H1 (cell line): Measurements from ENCODE around the gene NAT9. TPM values are rescaled to one million over a fixed set of nuclear protein-coding genes. Genes with fewer than 3 reads are reported as not detected.
A peak's percentile ranks its signal among the peaks of the same experiment; 100 is the strongest.

ENCODE experiments used
- CTCF ChIA-PET: fragments of 300-600 bp; sonication (Branson Sonifier 250); formaldehyde crosslinking; loops from one replicate; lab custom pipeline; 2021; ENCODE audit not compliant: partially characterized antibody; lab: Charles Lee
- POLR2A ChIA-PET: fragments of 300-600 bp; sonication (Branson Sonifier 250); formaldehyde crosslinking; loops from one replicate; lab custom pipeline; 2021; ENCODE audit warnings: inconsistent platforms; ENCODE audit not compliant: partially characterized antibody; lab: Charles Lee
- DNase-seq, 2 experiments: peaks; one replicate each; pipeline versions ENCODE4 v3.0.0 to v3.0.0-alpha.2; 2010 to 2022; ENCODE audit warnings: low spot score in 2 of 2, low read depth in 1 of 2, mixed read lengths in 1 of 2
- FAIRE-seq: peaks from 2 replicates; lab custom pipeline; 2011; peaks lifted over from hg19 to GRCh38; lab: Jason Lieb, UNC
- H2AFZ ChIP-seq: 2 replicates; pipeline ENCODE4 v1.8.1; 2012; ENCODE audit warnings: low read length, inconsistent platforms
- H2AK5ac ChIP-seq: 2 replicates; pipeline ENCODE4 v1.6.1; 2013; ENCODE audit warnings: low read depth, low read length
- H2BK120ac ChIP-seq: replicated peaks from 2 replicates; pipeline ENCODE3; 2013; ENCODE audit warnings: low read depth, low read length, inconsistent platforms
- H2BK12ac ChIP-seq: 2 replicates; pipeline ENCODE4 v1.6.1; 2013; ENCODE audit warnings: low read depth, low read length
- H2BK15ac ChIP-seq: 2 replicates; pipeline ENCODE4 v1.6.1; 2013; ENCODE audit warnings: low read length
- H2BK20ac ChIP-seq: 2 replicates; pipeline ENCODE4 v1.6.1; 2013; ENCODE audit warnings: low read length
- H2BK5ac ChIP-seq: 2 replicates; pipeline ENCODE4 v1.6.1; 2013; ENCODE audit warnings: low read depth, low read length
- H3K14ac ChIP-seq: 2 replicates; pipeline ENCODE4 v1.6.1; 2013; ENCODE audit warnings: inconsistent platforms; ENCODE audit not compliant: insufficient read length
- H3K18ac ChIP-seq: 2 replicates; pipeline ENCODE4 v1.6.1; 2013; ENCODE audit warnings: low read length; ENCODE audit errors: extremely low read depth
- H3K23ac ChIP-seq: 2 replicates; pipeline ENCODE4 v1.6.1; 2013; ENCODE audit warnings: inconsistent platforms; ENCODE audit not compliant: insufficient read length
- H3K23me2 ChIP-seq: 2 replicates; pipeline ENCODE4 v1.6.1; 2013; ENCODE audit warnings: low read depth, low read length
- H3K27ac ChIP-seq: 2 replicates; pipeline ENCODE4 v1.6.1; 2011; ENCODE audit warnings: low read depth, low read length, inconsistent platforms
- H3K27me3 ChIP-seq, 4 experiments: replicated peaks in 1 of 4; 1 replicate in 1 of 4; 2 replicates in 3 of 4; pipeline versions ENCODE4 v1.6.1 to v1.8.1; 2011 to 2013; ENCODE audit warnings: low read length in 3 of 4, mild to moderate bottlenecking in 3 of 4, inconsistent platforms in 2 of 4, mixed read lengths in 2 of 4, moderate library complexity in 1 of 4; ENCODE audit not compliant: control insufficient read depth in 3 of 4, insufficient read depth in 3 of 4; ENCODE audit errors: extremely low read depth in 1 of 4
- H3K36me3 ChIP-seq, 4 experiments: 2 replicates each; pipeline versions ENCODE4 v1.6.1 to v1.8.1; 2011 to 2013; ENCODE audit warnings: mild to moderate bottlenecking in 4 of 4, low read length in 3 of 4, moderate library complexity in 2 of 4, control low read depth in 1 of 4, inconsistent platforms in 1 of 4; ENCODE audit not compliant: insufficient read depth in 4 of 4, control insufficient read depth in 2 of 4
- H3K4ac ChIP-seq: replicated peaks from 2 replicates; pipeline ENCODE3; 2013; ENCODE audit warnings: low read length, low read depth, mixed read lengths, inconsistent platforms; ENCODE audit not compliant: insufficient read length
- H3K4me1 ChIP-seq, 4 experiments: replicated peaks in 1 of 4; 1 replicate in 1 of 4; 2 replicates in 3 of 4; pipeline versions ENCODE4 v1.6.1 to v1.8.1; 2011 to 2013; ENCODE audit warnings: low read length in 3 of 4, inconsistent platforms in 2 of 4, mixed read lengths in 1 of 4; ENCODE audit not compliant: insufficient read depth in 4 of 4, control insufficient read depth in 3 of 4
- H3K4me2 ChIP-seq, 2 experiments: 2 replicates each; pipeline versions ENCODE4 v1.6.1 to v1.8.1; 2011 to 2013; ENCODE audit warnings: low read depth in 2 of 2, low read length in 2 of 2, control low read depth in 1 of 2, inconsistent platforms in 1 of 2, mild to moderate bottlenecking in 1 of 2; ENCODE audit not compliant: insufficient read depth in 1 of 2
- H3K4me3 ChIP-seq, 4 experiments: fragments of 200-600, 300-600 bp in 1 of 4; sonication (generic), shearing (Covaris generic), sonication (Bioruptor Twin) in 1 of 4; 2 replicates each; pipeline versions ENCODE4 v1.5.1 to v1.8.1; 2011 to 2016; ENCODE audit warnings: low read length in 4 of 4, low read depth in 3 of 4, control low read depth in 2 of 4, inconsistent platforms in 2 of 4, mild to moderate bottlenecking in 2 of 4, mixed read lengths in 1 of 4, moderate library complexity in 1 of 4; ENCODE audit not compliant: insufficient read depth in 2 of 4; ENCODE audit errors: extremely low read depth in 1 of 4
- H3K56ac ChIP-seq: replicated peaks from 2 replicates; pipeline ENCODE3; 2013; ENCODE audit warnings: low read depth, mild to moderate bottlenecking, mixed read lengths, low read length, inconsistent platforms; ENCODE audit not compliant: insufficient read length
- H3K79me1 ChIP-seq: 2 replicates; pipeline ENCODE4 v1.6.1; 2013; ENCODE audit warnings: low read depth, low read length, control low read depth
- H3K79me2 ChIP-seq, 2 experiments: 2 replicates each; pipeline versions ENCODE4 v1.6.1 to v1.8.1; 2012 to 2013; ENCODE audit warnings: low read length in 2 of 2, mild to moderate bottlenecking in 2 of 2, inconsistent platforms in 1 of 2; ENCODE audit not compliant: insufficient read depth in 2 of 2, control insufficient read depth in 1 of 2
- H3K9ac ChIP-seq, 4 experiments: replicated peaks in 1 of 4; 1 replicate in 1 of 4; 2 replicates in 3 of 4; pipeline versions ENCODE4 v1.6.1 to v1.8.1; 2011 to 2013; ENCODE audit warnings: low read depth in 3 of 4, low read length in 3 of 4, control low read depth in 2 of 4, mild to moderate bottlenecking in 2 of 4, moderate library complexity in 2 of 4, inconsistent platforms in 1 of 4; ENCODE audit errors: extremely low read depth in 1 of 4
- H3K9me3 ChIP-seq, 2 experiments: 2 replicates each; pipeline versions ENCODE4 v1.6.1 to v1.8.1; 2012 to 2013; ENCODE audit warnings: mild to moderate bottlenecking in 2 of 2, moderate library complexity in 2 of 2, control low read depth in 1 of 2, inconsistent platforms in 1 of 2, low read depth in 1 of 2, low read length in 1 of 2, mixed read lengths in 1 of 2; ENCODE audit not compliant: insufficient read depth in 2 of 2
- H4K20me1 ChIP-seq, 2 experiments: replicated peaks in 1 of 2; 2 replicates each; pipeline versions ENCODE3 to v1.8.1; 2011 to 2013; ENCODE audit warnings: inconsistent platforms in 2 of 2, low read length in 2 of 2, mild to moderate bottlenecking in 1 of 2; ENCODE audit not compliant: insufficient read depth in 2 of 2, control insufficient read depth in 1 of 2
- H4K5ac ChIP-seq: 2 replicates; pipeline ENCODE4 v1.6.1; 2013; ENCODE audit warnings: low read length, low read depth, mixed read lengths, inconsistent platforms; ENCODE audit not compliant: insufficient read length
- H4K8ac ChIP-seq: 2 replicates; pipeline ENCODE4 v1.8.0; 2013; ENCODE audit warnings: mild to moderate bottlenecking, moderate library complexity, low read length, inconsistent platforms; ENCODE audit not compliant: insufficient read depth; ENCODE audit errors: extremely low read depth
- H4K91ac ChIP-seq: replicated peaks from 2 replicates; pipeline ENCODE3; 2013; ENCODE audit warnings: low read length, mixed read lengths, inconsistent platforms; ENCODE audit not compliant: insufficient read length
- ASH2L ChIP-seq: fragments of 200-600, 300-600 bp; sonication (generic); IDR thresholded peaks from one replicate; pipeline ENCODE4 v1.7.1; 2017; ENCODE audit warnings: low read length
- BCL11A ChIP-seq, 2 experiments: IDR thresholded peaks; one replicate each; pipeline ENCODE4 v1.6.1; 2011; ENCODE audit warnings: low read depth in 2 of 2, low read length in 2 of 2, mild to moderate bottlenecking in 2 of 2
- BRCA1 ChIP-seq: IDR thresholded peaks from 2 replicates; pipeline ENCODE4 v1.6.1; 2012; ENCODE audit warnings: low read depth, low read length, improper control_type of control experiment
- CBX5 ChIP-seq: fragments of 300-800, 300-1000 bp; sonication (generic); IDR thresholded peaks from 2 replicates; pipeline ENCODE4 v1.7.1; 2016; ENCODE audit warnings: antibody characterized with exemption, low read length, low read depth
- CBX8 ChIP-seq: fragments of 300-800, 300-1000 bp; sonication (generic); IDR thresholded peaks from 2 replicates; pipeline ENCODE4 v1.7.1; 2016; ENCODE audit warnings: low read depth, low read length, borderline replicate concordance
- CREB1 ChIP-seq: IDR thresholded peaks from 2 replicates; pipeline ENCODE4 v1.6.1; 2012; ENCODE audit warnings: inconsistent platforms
- EGR1 ChIP-seq: IDR thresholded peaks from 2 replicates; pipeline ENCODE4 v1.6.1; 2011; ENCODE audit warnings: low read depth, low read length, borderline replicate concordance
- JUN ChIP-seq: IDR thresholded peaks from 2 replicates; pipeline ENCODE4 v1.6.1; 2011; ENCODE audit warnings: low read depth, mild to moderate bottlenecking, improper control_type of control experiment, low read length
- MAX ChIP-seq: IDR thresholded peaks from 2 replicates; pipeline ENCODE4 v1.6.1; 2012; ENCODE audit warnings: inconsistent platforms
- NANOG ChIP-seq: IDR thresholded peaks from 2 replicates; pipeline ENCODE4 v1.6.1; 2011; ENCODE audit warnings: low read length, low read depth, mild to moderate bottlenecking, inconsistent platforms; ENCODE audit not compliant: insufficient read depth, poor library complexity, severe bottlenecking
- POLR2A ChIP-seq, 2 experiments: IDR thresholded peaks; 1 replicate in 1 of 2; 2 replicates in 1 of 2; pipeline ENCODE4 v1.6.1; 2011; ENCODE audit warnings: low read depth in 2 of 2, low read length in 2 of 2, mild to moderate bottlenecking in 2 of 2; ENCODE audit errors: control extremely low read depth in 1 of 2
- POLR2AphosphoS5 ChIP-seq: IDR thresholded peaks from 2 replicates; pipeline ENCODE4 v1.6.1; 2011; ENCODE audit warnings: low read depth, low read length
- SP4 ChIP-seq: IDR thresholded peaks from 2 replicates; pipeline ENCODE4 v1.6.1; 2012; ENCODE audit warnings: low read length, inconsistent platforms
- SRF ChIP-seq: IDR thresholded peaks from 2 replicates; pipeline ENCODE4 v1.6.1; 2011; ENCODE audit warnings: mild to moderate bottlenecking, low read depth, low read length, moderate library complexity
- TBP ChIP-seq: IDR thresholded peaks from 2 replicates; pipeline ENCODE4 v1.6.1; 2011; ENCODE audit warnings: low read depth, low read length, improper control_type of control experiment
- whole genome bisulfite sequencing, 2 experiments: shearing (Covaris generic) in 1 of 2; methylation state at CpG; one replicate each; pipeline versions ENCODE4 v1.1.6 to v1.1.7; 2013 to 2015; ENCODE audit warnings: low lambda C conversion rate in 2 of 2, mixed read lengths in 2 of 2, inconsistent platforms in 1 of 2, low coverage in 1 of 2, missing lambda C conversion rate in 1 of 2; ENCODE audit not compliant: insufficient replicate concordance in 2 of 2, insufficient coverage in 1 of 2, insufficient read length in 1 of 2; ENCODE audit errors: extremely low coverage in 1 of 2, missing lambda C conversion rate in 1 of 2; 5-methylcytosine and 5-hydroxymethylcytosine counted together
- polyA plus RNA-seq, 7 experiments: library from polyadenylated mRNA; depleted of rRNA in 3 of 7; stranded (reverse) in 5 of 7; unstranded in 2 of 7; fragments of >200 nt in 5 of 7; fragments of 200-250 nt in 2 of 7; gene quantifications; 1 replicate in 5 of 7; 2 replicates in 1 of 7; 4 replicates in 1 of 7; pipeline versions ENCODE4 v1.2.1 to v1.2.3, GENCODE V29; 2011 to 2013; ENCODE audit warnings: missing spikeins in 2 of 7, mixed read lengths in 2 of 7
- total RNA-seq: library from RNA; stranded (reverse); fragmentation: NEBNext Ultra II Directional; extraction: Animal tissue kit (Norgen Biotek cat#: 25700); gene quantifications from 2 replicates; pipeline ENCODE4 v1.2.1, GENCODE V29; 2021

Gene NAT9
- total and polyA plus RNA-seq, 2 of the 8 experiments (the other 6 are each of a cell fraction or from before 2014, with no cell fraction given): 32.3 to 42.7 TPM

GRCh38 chr17:74739227-74739831, 36.8 kb downstream of the NAT9 start:
- Histone ChIP-seq H2AFZ (no peak overlapping the region), H4K20me1 (no peaks in the 10 kb centered on the region), H3K4ac (no peak overlapping the region), H2AK5ac (0 out of 2 replicates have a peak overlapping the region, but pooled peaks have one; percentile 16), H3K14ac (no peak overlapping the region), H3K79me1 (no peaks in the 10 kb centered on the region), H3K9me3 (no peaks in the 10 kb centered on the region), H3K79me2 (no peaks in the 10 kb centered on the region), H3K4me3 (no peak overlapping the region), H3K23ac (no peak overlapping the region), H4K8ac (no peak overlapping the region), H3K27ac (no peak overlapping the region), H2BK5ac (no peak overlapping the region), H2BK20ac (no peak overlapping the region), H2BK120ac (no peak overlapping the region), H3K23me2 (peaks cover 10% of the 10 kb centered on the region; the same call in 1 of the 2 replicates), H3K9ac (no peak overlapping the region), H3K4me2 (no peak overlapping the region), H3K18ac (no peak overlapping the region; the same call in 1 of the 2 replicates), H4K5ac (no peak overlapping the region), H4K91ac (no peak overlapping the region), H3K27me3 (peaks cover 0 to 5% (median 2%) of the 10 kb centered on the region in 4 experiments; a peak in 4 of 7 replicates), H2BK12ac (no peak overlapping the region), H3K4me1 (peaks cover 5 to 18% (median 11%) of the 10 kb centered on the region in 4 experiments), H2BK15ac (no peak overlapping the region), H3K36me3 (no peaks in the 10 kb centered on the region), H3K56ac (no peak overlapping the region)
- whole genome bisulfite sequencing, 2 experiments: 82% methylated on average over 9 of the region's 12 CpGs; no CpG with 5 or more reads in 1 of the 2 experiments
- ChIA-PET POLR2A (interaction anchor here (0.6 to 4.6 kb wide), 2 partner anchors 10 to 1399 kb away, joined by 4 to 60 read pairs; partner anchors contain the start of gene NHERF1), CTCF (interaction anchor here (0.7 to 5.7 kb wide), 13 partner anchors 12 to 1282 kb away, joined by 3 to 81 read pairs (median 11); no protein-coding TSS in a partner anchor)
- DNase-seq (no peak), FAIRE-seq (no peak)
- TF ChIP-seq CBX5 (no peak), POLR2A (IDR thresholded peaks at IDR 0.05; ENCODE audit: control extremely low read depth in 1 of 2, low read depth in 2 of 2, low read length in 2 of 2) (no peak), ASH2L (no peak), BRCA1 (no peak), CBX8 (no peak), MAX (no peak), SRF (no peak), JUN (no peak), TBP (no peak), NANOG (no peak), EGR1 (no peak), POLR2AphosphoS5 (no peak), SP4 (no peak), BCL11A (IDR thresholded peaks at IDR 0.05; ENCODE audit: low read depth in 2 of 2, low read length in 2 of 2) (no peak), CREB1 (no peak)
